CD14-positive monocyte (primary cell): ENCODE measurements around the gene MACF1. TPM values are rescaled to one million over a fixed set of nuclear protein-coding genes. Genes with fewer than 3 reads are reported as not detected.

Experiments used
- DNase-seq, 3 donors: peaks; one replicate each; pipeline ENCODE4 v3.0.0-alpha.2; 2011 to 2022
- H2AFZ ChIP-seq: 2 replicates; pipeline ENCODE4 v1.6.0; 2012; ENCODE audit warnings: mild to moderate bottlenecking, low read depth, low read length, inconsistent platforms; ENCODE audit not compliant: insufficient read depth, poor library complexity, severe bottlenecking
- H3K27ac ChIP-seq, 2 donors: 1 replicate in 1 of 2; 2 replicates in 1 of 2; pipeline ENCODE4 v1.5.1; 2012 to 2013; ENCODE audit warnings: low read length in 2 of 2, control low read depth in 1 of 2, inconsistent platforms in 1 of 2, low read depth in 1 of 2, mild to moderate bottlenecking in 1 of 2
- H3K27me3 ChIP-seq, 2 donors: one replicate each; pipeline versions ENCODE4 v1.6.0 to v1.6.1; 2011 to 2013; ENCODE audit warnings: low read length in 2 of 2; ENCODE audit not compliant: control insufficient read depth in 2 of 2, insufficient read depth in 2 of 2
- H3K36me3 ChIP-seq, 2 donors: replicated peaks in 1 of 2; 1 replicate in 1 of 2; 2 replicates in 1 of 2; pipeline versions ENCODE4 v1.5.1 to v1.6.1; 2012 to 2013; ENCODE audit warnings: low read length in 2 of 2, control low read depth in 1 of 2, inconsistent platforms in 1 of 2, mild to moderate bottlenecking in 1 of 2; ENCODE audit not compliant: insufficient read depth in 2 of 2, control insufficient read depth in 1 of 2
- H3K4me1 ChIP-seq, 2 donors: 1 replicate in 1 of 2; 2 replicates in 1 of 2; pipeline versions ENCODE4 v1.5.1 to v1.6.1; 2012 to 2013; ENCODE audit warnings: low read length in 2 of 2, control low read depth in 1 of 2, inconsistent platforms in 1 of 2, mild to moderate bottlenecking in 1 of 2, moderate library complexity in 1 of 2; ENCODE audit not compliant: insufficient read depth in 2 of 2, control insufficient read depth in 1 of 2
- H3K4me2 ChIP-seq: replicated peaks from 2 replicates; pipeline ENCODE3; 2012; ENCODE audit warnings: low read length, moderate library complexity, mild to moderate bottlenecking; ENCODE audit not compliant: poor library complexity, severe bottlenecking; ENCODE audit errors: extremely low read depth
- H3K4me3 ChIP-seq, 3 experiments: fragments of 200-600 bp in 1 of 3; sonication (generic) in 1 of 3; replicated peaks in 1 of 3; 1 replicate in 2 of 3; 2 replicates in 1 of 3; pipeline ENCODE4 v1.5.1; 2011 to 2013; ENCODE audit warnings: low read length in 3 of 3, mild to moderate bottlenecking in 3 of 3, control low read depth in 2 of 3, low read depth in 2 of 3, inconsistent platforms in 1 of 3, moderate library complexity in 1 of 3
- H3K79me2 ChIP-seq: 2 replicates; pipeline ENCODE4 v1.6.0; 2012; ENCODE audit warnings: mild to moderate bottlenecking, control low read depth, inconsistent platforms, low read length, moderate library complexity; ENCODE audit not compliant: insufficient read depth
- H3K9ac ChIP-seq: 2 replicates; pipeline ENCODE4 v1.6.0; 2017; ENCODE audit warnings: low read length, mild to moderate bottlenecking; ENCODE audit not compliant: insufficient read depth, poor library complexity, severe bottlenecking
- H3K9me3 ChIP-seq, 2 donors: replicated peaks in 1 of 2; 1 replicate in 1 of 2; 2 replicates in 1 of 2; pipeline versions ENCODE4 v1.5.1 to v1.6.1; 2012 to 2013; ENCODE audit warnings: low read length in 2 of 2, control low read depth in 1 of 2; ENCODE audit not compliant: control insufficient read depth in 1 of 2, insufficient read depth in 1 of 2
- H4K20me1 ChIP-seq: 2 replicates; pipeline ENCODE4 v1.6.0; 2012; ENCODE audit warnings: mild to moderate bottlenecking, low read length, control low read depth, moderate library complexity; ENCODE audit not compliant: insufficient read depth
- H3K27ac Mint-ChIP-seq, 7 donors: one replicate each; pipeline ENCODE4 v1.8.0; 2020; ENCODE audit warnings: mild to moderate bottlenecking in 7 of 7, mixed read lengths in 7 of 7, moderate library complexity in 6 of 7, inconsistent platforms in 2 of 7
- H3K27me3 Mint-ChIP-seq, 3 donors: one replicate each; pipeline ENCODE4 v1.8.0; 2021 to 2022; ENCODE audit warnings: low read depth in 3 of 3, mild to moderate bottlenecking in 3 of 3, mixed read lengths in 3 of 3, moderate library complexity in 3 of 3, inconsistent platforms in 1 of 3
- H3K36me3 Mint-ChIP-seq, 2 donors: one replicate each; pipeline ENCODE4 v1.8.0; 2020; ENCODE audit warnings: mixed read lengths in 2 of 2, inconsistent platforms in 1 of 2, mild to moderate bottlenecking in 1 of 2
- H3K4me1 Mint-ChIP-seq: one replicate; pipeline ENCODE4 v1.8.0; 2020; ENCODE audit warnings: mild to moderate bottlenecking, mixed read lengths
- H3K4me3 Mint-ChIP-seq, 2 donors: one replicate each; pipeline ENCODE4 v1.8.0; 2020; ENCODE audit warnings: mild to moderate bottlenecking in 2 of 2, mixed read lengths in 2 of 2, moderate library complexity in 1 of 2
- H3K9me3 Mint-ChIP-seq, 7 donors: one replicate each; pipeline ENCODE4 v1.8.0; 2020 to 2022; ENCODE audit warnings: mixed read lengths in 7 of 7, mild to moderate bottlenecking in 6 of 7, moderate library complexity in 6 of 7, inconsistent platforms in 2 of 7
- WGBS: methylation state at CpG from one replicate; pipeline ENCODE4 v1.1.5; 2013; ENCODE audit warnings: missing lambda C conversion rate; ENCODE audit not compliant: insufficient coverage; 5-methylcytosine and 5-hydroxymethylcytosine counted together
- intact Hi-C, 2 donors: fragments of 100-400 bp; cut with micrococcal nuclease; formaldehyde crosslinking; loops; one replicate each; pipeline versions ENCODE4 v1.15.0 to v1.15.1; 2023
- polyA plus RNA-seq, 3 donors: library from polyadenylated mRNA; depleted of rRNA in 1 of 3; unstranded in 2 of 3; stranded (reverse) in 1 of 3; fragments of 300-500 nt in 2 of 3; fragments of >200 nt in 1 of 3; fragmentation: Illumina TruSeq in 2 of 3; gene quantifications; 1 replicate in 2 of 3; 2 replicates in 1 of 3; pipeline ENCODE4 v1.2.3, GENCODE V29; 2012 to 2021
- TF ChIP-seq, protein P1 (sequence below): fragments of 200-600 bp; IDR thresholded peaks from one replicate; pipeline ENCODE4 v1.8.0; 2022; ENCODE audit warnings: antibody characterized with exemption, mild to moderate bottlenecking

MACF1 gene
- polyA plus RNA-seq, 3 donors: 3.4 to 36.8 (median 4.5) TPM

DNA sequence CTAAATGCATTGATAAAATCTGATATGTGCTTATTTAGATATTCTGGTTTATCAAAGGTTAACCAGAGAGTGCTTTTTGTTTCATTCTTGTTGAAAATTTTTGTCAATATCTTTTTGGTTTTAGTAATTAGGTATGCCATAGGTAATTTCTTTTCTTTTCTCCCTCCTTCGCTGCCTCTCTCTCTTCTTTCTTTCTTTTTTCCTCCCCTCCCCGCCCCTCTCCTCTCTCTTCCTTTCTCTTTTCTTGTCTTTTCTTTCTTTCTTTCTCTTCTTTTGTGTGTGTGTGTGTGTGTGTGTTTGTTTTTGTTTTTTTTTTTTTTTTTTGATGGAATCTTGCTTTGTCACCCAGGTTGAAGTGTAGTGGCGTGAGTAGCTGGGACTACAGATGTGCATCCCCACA lies 14.4 kb upstream of the MACF1 start:
- TF ChIP-seq, protein P1, sequence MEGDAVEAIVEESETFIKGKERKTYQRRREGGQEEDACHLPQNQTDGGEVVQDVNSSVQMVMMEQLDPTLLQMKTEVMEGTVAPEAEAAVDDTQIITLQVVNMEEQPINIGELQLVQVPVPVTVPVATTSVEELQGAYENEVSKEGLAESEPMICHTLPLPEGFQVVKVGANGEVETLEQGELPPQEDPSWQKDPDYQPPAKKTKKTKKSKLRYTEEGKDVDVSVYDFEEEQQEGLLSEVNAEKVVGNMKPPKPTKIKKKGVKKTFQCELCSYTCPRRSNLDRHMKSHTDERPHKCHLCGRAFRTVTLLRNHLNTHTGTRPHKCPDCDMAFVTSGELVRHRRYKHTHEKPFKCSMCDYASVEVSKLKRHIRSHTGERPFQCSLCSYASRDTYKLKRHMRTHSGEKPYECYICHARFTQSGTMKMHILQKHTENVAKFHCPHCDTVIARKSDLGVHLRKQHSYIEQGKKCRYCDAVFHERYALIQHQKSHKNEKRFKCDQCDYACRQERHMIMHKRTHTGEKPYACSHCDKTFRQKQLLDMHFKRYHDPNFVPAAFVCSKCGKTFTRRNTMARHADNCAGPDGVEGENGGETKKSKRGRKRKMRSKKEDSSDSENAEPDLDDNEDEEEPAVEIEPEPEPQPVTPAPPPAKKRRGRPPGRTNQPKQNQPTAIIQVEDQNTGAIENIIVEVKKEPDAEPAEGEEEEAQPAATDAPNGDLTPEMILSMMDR: no peak
- H3K36me3 Mint-ChIP-seq: no peaks in the 10 kb centered on the region
- DNase-seq: no peak
- Histone ChIP-seq H3K4me2 (no peak overlapping the region), H3K27ac (no peak overlapping the region), H2AFZ (no peak overlapping the region), H3K9ac (no peak overlapping the region), H4K20me1 (peaks cover 11% of the 10 kb centered on the region), H3K27me3 (no peaks in the 10 kb centered on the region), H3K4me1 (peaks cover 0 to 15% of the 10 kb centered on the region in 2 donors), H3K79me2 (peaks cover 7% of the 10 kb centered on the region), H3K4me3 (no peak overlapping the region), H3K36me3 (no peaks in the 10 kb centered on the region), H3K9me3 (no peaks in the 10 kb centered on the region)
- no CpG with 5 or more reads among the region's 3 CpGs for WGBS
- no peak overlapping the region for H3K4me3 Mint-ChIP-seq
- peaks cover 25% of the 10 kb centered on the region for H3K4me1 Mint-ChIP-seq
- no peak overlapping the region for H3K27ac Mint-ChIP-seq
- no peaks in the 10 kb centered on the region for H3K9me3 Mint-ChIP-seq
- intact Hi-C loops: loop anchor here (5.0 kb wide), 2 partner anchors 67 to 88 kb away; no protein-coding TSS in a partner anchor
- H3K27me3 Mint-ChIP-seq: peaks cover 0 to 4% (median 2%) of the 10 kb centered on the region in 3 donors

DNA sequence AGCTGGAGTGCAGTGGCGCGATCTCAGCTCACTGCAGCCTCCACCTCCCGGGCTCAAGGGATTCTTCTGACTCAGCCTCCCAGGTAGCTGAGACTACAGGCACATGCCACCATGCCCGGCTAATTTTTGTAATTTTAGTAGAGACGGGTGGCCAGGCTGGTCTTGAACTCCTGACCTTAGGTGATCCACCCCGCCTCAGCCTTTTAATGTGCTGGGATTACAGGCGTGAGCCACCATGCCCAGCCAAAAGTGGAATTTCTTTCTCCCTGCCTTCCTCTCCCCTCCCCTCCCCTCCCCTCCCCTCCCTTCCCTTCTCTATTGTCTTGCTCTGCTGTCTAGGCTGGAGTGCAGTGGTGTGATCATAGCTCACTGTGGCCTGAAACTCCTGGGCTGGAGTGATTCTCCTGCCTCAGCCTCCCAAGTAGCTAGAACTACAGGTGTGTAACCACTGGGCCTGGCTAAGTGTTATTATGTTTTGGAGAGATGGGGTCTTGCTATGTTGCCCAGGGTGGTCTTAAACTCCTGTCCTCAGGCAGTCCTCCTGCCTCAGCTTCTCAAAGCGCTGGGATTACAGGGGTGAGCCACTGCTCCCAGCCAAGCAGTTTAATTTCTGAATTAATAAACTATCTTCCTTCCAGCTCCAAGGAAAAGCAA lies 10.0 kb upstream of the MACF1 start:
- Histone ChIP-seq H3K9me3 (no peaks in the 10 kb centered on the region), H2AFZ (no peak overlapping the region), H3K9ac (no peak overlapping the region), H3K4me2 (no peak overlapping the region), H3K4me1 (peaks cover 19 to 42% of the 10 kb centered on the region in 2 donors), H3K79me2 (peaks cover 22% of the 10 kb centered on the region), H3K27ac (no peak overlapping the region), H3K36me3 (no peaks in the 10 kb centered on the region), H4K20me1 (peaks cover 11% of the 10 kb centered on the region), H3K4me3 (no peak overlapping the region), H3K27me3 (no peaks in the 10 kb centered on the region)
- Mint-ChIP-seq H3K4me3 (no peak overlapping the region), H3K9me3 (no peaks in the 10 kb centered on the region), H3K27me3 (peaks cover 0 to 2% (median 2%) of the 10 kb centered on the region in 3 donors), H3K4me1 (peaks cover 44% of the 10 kb centered on the region), H3K36me3 (no peaks in the 10 kb centered on the region), H3K27ac (peak overlapping the region in 1 of 7 donors; percentile 70)
- WGBS: 90% methylated on average over 7 of the region's 8 CpGs
- no peak for DNase-seq
- TF ChIP-seq, protein P1: no peak
- intact Hi-C loops: loop anchor here (5.0 kb wide), 2 partner anchors 63 to 92 kb away; no protein-coding TSS in a partner anchor
